Iris pigment epithelial cell (primary cell): ENCODE results near the gene SGIP1.

ENCODE experiments used
- DNase-seq: peaks from one replicate; pipeline ENCODE4 v3.0.0-alpha.2; 2011; ENCODE audit warnings: low read depth

The SGIP1 gene

DNA sequence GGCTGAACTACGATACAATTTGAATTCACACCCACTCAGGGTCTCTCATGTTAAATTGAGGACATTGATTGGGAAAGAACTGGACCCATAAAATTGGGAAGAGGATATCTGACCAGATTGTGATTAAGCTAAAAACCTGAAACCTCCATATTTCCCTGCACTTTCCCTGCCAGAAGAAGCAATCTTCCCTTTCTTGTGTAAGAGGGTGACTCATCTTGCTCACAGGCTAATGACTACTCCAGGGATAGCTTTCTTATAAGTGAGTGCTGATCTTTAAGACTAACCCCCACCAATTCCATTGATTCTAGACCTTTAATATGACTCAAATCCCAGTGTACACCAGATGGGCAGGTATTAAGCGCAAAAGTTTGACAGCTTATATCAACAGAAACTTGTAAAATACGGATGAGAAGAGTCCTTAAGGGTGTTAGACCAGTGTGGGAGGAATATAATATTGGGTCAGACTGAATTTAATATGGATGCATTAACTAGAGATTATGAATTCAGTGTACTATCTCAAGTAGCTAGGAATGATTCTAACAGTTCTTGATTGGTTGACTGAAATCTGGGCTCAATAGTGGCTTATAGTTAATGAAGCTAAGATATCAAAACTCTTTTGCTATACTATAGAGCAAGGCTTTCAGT, 12.1 kb upstream of the SGIP1 start:
- peak; percentile 92 for DNase-seq

GRCh38 chr1:66523562-66523961, 10.4 kb upstream of the SGIP1 start:
- peak; percentile 34 for DNase-seq

DNA sequence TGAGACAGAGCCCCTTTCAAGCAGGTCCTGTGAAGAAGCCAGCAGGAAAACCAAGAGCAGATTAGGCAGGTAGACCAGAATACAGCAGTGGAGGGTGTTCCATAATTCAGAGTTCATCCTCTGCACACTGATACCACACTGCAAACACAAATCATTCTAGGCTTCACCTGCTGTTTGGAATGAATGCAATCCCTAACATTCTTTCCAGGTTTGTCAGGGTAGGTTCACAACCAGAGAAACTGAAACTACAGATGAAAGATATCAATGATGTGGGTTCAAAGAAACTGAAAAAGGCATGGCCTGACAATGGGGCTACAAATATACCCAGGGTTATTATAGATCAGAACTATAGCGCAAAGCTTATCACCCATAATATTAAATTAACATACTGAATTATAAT, 8.9 kb upstream of the SGIP1 start:
- DNase-seq = no peak

DNA sequence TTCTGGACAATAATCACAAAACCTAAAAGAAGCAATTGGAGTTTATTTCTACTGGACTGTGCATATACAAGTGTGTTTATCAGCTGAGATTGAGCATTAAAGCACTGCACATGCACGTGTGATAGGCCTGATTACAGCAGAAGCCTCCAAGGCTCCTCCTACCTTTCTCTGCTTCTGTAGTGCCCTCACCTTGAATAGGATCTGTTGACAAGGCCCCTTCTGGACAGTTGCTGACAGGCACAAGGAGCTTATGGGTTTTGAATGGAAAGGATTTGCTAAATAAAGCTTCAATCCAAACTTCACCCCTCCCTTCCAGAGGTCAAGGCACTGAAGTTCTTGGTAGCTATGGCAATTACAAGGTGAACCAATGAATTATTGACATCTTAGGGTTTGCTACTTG, 7.9 kb upstream of the SGIP1 start:
- DNase-seq = no peak

DNA sequence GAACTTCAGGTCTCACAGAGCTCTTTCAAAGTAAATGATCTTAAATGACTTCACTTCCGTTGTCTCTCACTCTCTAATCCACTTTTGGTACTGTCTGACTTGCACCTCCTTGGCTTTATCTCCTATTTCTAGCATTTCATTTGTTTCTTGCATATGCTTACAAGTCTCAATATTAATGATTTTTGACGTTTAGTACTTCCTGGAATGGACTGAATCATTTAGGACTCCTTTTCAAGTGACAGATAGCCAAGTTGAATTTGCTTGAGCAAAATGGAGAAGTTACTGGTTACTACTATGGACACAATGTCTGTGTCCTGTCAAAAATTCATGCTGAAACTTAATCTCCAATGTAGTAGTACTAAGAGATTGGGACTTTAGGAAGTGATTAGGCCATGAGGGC, 7.0 kb upstream of the SGIP1 start:
- no peak for DNase-seq

- DNase-seq = peak; percentile 87
Observed at GRCh38 chr1:66527686-66528085, 6.3 kb upstream of the SGIP1 start.

GRCh38 chr1:66528580-66528979, 5.4 kb upstream of the SGIP1 start:
- no peak for DNase-seq

DNA sequence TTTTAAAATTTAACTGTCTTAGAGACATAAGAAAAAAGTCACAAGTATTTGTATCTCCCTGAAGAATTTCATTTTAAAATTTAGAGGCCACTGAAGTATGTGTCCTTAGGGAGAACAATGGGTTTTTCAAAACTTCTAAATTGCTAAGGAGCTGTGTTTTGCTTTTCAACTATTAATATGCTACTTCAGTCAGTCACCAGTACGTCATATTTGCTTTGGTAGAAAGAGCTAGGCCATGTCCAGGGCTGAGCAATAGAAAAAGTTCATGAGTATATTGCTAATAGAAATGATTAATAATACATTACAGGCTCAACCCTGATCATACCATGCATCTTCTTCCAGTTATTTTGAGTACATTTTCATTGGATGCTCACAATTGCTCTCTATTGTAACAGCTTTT, 1.7 kb upstream of the SGIP1 start:
- no peak for DNase-seq

- DNase-seq = peak; percentile 91
Observed at GRCh38 chr1:66532798-66533783, 862 bp upstream of the SGIP1 start.

GRCh38 chr1:66535061-66535460, 1.1 kb downstream of the SGIP1 start:
- no peak for DNase-seq

- no peak for DNase-seq
Observed at GRCh38 chr1:66535853-66536252, 1.9 kb downstream of the SGIP1 start.

DNA sequence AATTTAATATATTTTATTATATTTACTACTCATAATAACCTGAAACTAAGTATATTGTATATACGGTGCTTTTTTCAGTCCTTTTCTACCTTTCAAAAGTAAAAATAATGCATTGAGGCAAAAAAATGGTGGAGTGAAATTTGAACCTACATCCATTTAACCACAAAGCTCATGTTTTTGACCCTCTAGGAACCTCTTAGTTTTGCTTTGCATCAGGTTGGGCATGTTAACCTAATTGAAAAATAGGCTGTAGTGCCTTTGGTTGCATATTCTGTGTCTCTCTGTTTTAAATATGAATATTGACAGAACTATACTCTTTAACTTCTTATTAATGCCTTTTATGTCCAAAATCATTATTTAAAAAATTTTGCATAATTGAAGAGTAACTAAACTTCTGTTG, 3.8 kb downstream of the SGIP1 start:
- DNase-seq = peak; percentile 51

- DNase-seq = no peak
Observed at GRCh38 chr1:66539491-66539890, 5.5 kb downstream of the SGIP1 start.

DNA sequence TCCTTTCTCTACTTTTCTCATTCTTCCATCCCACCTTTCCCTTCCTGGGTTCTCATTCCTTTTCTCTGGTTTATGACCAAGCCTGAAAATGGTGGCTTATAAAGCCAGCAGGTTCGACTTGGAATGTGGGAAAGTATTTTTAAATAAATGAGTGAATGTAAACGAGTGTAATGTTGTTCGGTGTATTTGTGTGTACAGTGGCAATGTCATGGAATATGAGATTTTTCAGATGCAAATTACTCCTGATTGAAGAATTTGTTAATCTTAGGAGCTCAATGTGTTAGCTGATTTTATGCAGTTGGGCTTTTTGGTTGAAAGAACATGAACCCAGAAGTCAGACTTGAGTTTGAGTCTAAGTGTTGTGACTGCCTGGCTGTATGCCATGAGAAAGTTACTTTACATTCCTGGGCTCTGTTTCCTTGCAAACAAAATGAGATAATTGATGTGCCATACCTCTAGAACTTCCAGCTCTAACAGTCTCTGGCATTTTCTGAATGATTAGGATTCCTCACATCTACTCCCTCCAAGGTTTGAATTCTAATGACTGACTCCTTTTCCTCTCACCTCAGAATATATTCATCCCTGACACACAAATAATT, 6.6 kb downstream of the SGIP1 start:
- peak; percentile 89 for DNase-seq

DNA sequence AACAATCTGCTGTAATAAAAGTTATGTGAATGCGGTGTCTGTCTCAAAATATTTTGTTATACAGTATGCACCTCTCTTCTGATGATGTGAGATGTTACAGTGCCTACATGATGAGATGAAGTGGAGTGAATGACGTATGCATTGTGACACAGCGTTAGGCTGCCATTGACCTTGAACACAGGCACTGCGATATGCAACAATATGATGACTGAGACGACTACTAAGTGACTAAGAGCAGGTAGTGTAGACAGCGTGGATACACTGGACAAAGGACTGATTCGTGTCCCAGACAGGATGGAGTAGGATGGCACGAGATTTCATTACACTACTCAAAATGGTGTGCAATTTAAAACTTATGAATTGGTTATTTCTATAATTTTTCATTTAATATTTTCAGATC, 8.4 kb downstream of the SGIP1 start:
- peak; percentile 54 for DNase-seq

DNA sequence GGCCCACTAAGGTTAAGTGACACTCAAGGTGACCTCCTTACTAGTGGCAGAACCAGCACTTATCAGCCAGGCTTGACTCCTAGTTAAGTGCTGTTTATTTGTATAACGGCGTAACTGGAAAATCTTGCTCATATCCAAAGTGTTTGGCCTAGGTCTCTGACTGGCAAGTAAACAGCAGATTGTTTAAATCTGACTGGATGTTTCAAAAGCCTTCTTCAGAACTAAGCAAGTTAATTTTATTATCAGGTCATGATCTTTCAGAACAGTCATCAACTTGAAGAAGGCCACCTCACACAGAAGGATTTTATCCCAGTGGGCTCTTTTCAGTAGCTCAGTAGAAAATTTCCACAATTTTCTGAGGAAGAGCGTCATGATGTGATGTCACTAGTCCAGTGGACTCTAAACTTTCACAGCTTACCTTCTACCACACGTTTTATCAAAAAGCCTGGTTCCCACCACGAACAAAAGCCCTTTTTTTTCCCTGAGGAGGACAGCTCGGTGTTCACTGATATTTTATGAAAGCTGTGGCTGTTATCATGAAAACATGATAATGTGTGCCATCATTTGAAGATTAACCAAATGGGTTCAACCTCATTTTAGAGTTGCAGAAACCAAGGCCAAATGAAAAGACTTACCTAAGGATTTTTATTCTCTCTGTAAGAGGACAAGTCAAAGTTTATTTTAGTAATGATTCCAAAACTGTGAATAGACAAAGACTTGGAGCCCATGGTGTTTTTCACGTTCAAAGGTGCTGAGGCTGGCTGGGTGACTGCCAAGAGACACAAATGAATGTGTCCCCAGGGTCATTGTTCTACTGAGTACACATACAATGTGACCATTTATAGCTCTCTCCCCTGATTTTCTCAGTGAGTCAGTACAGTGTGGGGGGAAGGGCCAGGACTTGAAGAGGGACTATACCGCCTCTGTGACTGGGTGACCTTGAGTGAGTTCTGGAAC, 9.1 kb downstream of the SGIP1 start:
- DNase-seq = peak; percentile 95

GRCh38 chr1:66546047-66546810, 12.3 kb downstream of the SGIP1 start:
- DNase-seq = peak; percentile 45

DNA sequence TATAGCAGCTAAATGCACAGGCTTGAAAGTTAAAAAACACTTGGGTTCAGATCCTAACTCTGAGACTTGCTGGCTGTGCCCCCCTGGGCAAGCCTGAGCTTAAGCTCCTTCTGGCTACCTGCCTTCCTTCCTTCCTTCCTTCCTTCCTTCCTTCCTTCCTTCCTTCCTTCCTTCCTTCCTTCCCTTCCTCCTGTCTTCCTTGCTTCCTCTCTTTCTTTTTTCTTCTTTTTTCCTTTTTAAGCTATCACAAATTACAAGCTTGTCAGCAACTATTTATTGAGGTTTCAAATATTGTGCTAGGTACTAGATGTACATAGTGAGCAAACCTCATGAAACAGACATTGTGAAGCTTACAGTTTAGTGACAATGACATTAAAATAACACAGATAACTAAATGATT, 15.1 kb downstream of the SGIP1 start:
- no peak for DNase-seq

- DNase-seq = peak; percentile 23
Observed at GRCh38 chr1:66550243-66550642, 16.3 kb downstream of the SGIP1 start.

GRCh38 chr1:66552287-66552686, 18.3 kb downstream of the SGIP1 start:
- no peak for DNase-seq

GRCh38 chr1:66552829-66553228, 18.9 kb downstream of the SGIP1 start:
- DNase-seq = no peak
